Activated gamma-delta T cell treated with anti-CD3 and anti-CD28 coated beads, Interleukin-2, amount 50 U/mL, for 16 hours (primary cell): ENCODE results near the gene PNRC1.
A peak's percentile ranks its signal among the peaks of the same experiment; 100 is the strongest.
"Not testable (repeated sequence)": the region's sequence is repeated elsewhere in the genome, so short reads cannot be mapped to it uniquely, and the experiment has no call there.

Experiments
- DNase-seq: peaks from one replicate; pipeline ENCODE4 v3.0.0-alpha.2; 2020; ENCODE audit warnings: low read depth

PNRC1 gene

GRCh38 chr6:89110284-89110683 is 29.7 kb downstream of the PNRC1 start:
- no peak for DNase-seq

- no peak for DNase-seq
Measured at GRCh38 chr6:89111933-89112332, 31.4 kb downstream of the PNRC1 start.

GRCh38 chr6:89116702-89117101 is 36.2 kb downstream of the PNRC1 start:
- no peak for DNase-seq

- peak; percentile 11 for DNase-seq
Measured at GRCh38 chr6:89117211-89118108, 36.9 kb downstream of the PNRC1 start, which contains the start of gene SRSF12. TSS of gene SRSF12 (minus strand) at chr6:89118071. CDS start at chr6:89117887, 184 bp downstream.

- no peak for DNase-seq
Measured at GRCh38 chr6:89118931-89119330, 38.4 kb downstream of the PNRC1 start.

- no peak for DNase-seq
Measured at GRCh38 chr6:89120371-89120770, 39.8 kb downstream of the PNRC1 start.

- DNase-seq: no peak
Measured at GRCh38 chr6:89121934-89122333, 41.4 kb downstream of the PNRC1 start.

GRCh38 chr6:89122625-89123024 is 42.1 kb downstream of the PNRC1 start:
- no peak for DNase-seq

GRCh38 chr6:89128256-89128671 is 47.7 kb downstream of the PNRC1 start:
- DNase-seq: not testable (repeated sequence)

GRCh38 chr6:89131599-89131998 is 51.0 kb downstream of the PNRC1 start:
- DNase-seq: no peak

- no peak for DNase-seq
Measured at GRCh38 chr6:89132057-89132456, 51.5 kb downstream of the PNRC1 start.

- no peak for DNase-seq
Measured at GRCh38 chr6:89133981-89134380, 53.4 kb downstream of the PNRC1 start.

- no peak for DNase-seq
Measured at GRCh38 chr6:89134723-89135122, 54.2 kb downstream of the PNRC1 start.
